Mammary epithelial cell (primary cell): ENCODE measurements around the gene ATP10A.

Experiments used
- CTCF ChIP-seq, 2 donors: IDR thresholded peaks in 1 of 2; conservative IDR thresholded peaks in 1 of 2; 2 replicates each; pipeline ENCODE4 v1.5.1; 2011 to 2012; ENCODE audit warnings: inconsistent platforms in 2 of 2, low read length in 2 of 2, mild to moderate bottlenecking in 2 of 2, control low read depth in 1 of 2, low read depth in 1 of 2; ENCODE audit not compliant: insufficient read depth in 1 of 2; ENCODE audit errors: extremely low read depth in 1 of 2
- EZH2 ChIP-seq: IDR thresholded peaks from 2 replicates; pipeline ENCODE4 v1.6.1; 2012; ENCODE audit warnings: low read length, inconsistent platforms, borderline replicate concordance

GRCh38 chr15:25731411-25731810 lies 131.7 kb downstream of the ATP10A start:
- TF ChIP-seq EZH2 (no peak), CTCF (conservative IDR thresholded peaks at IDR 0.05 in 1 of 2, IDR thresholded peaks at IDR 0.05 in 1 of 2; ENCODE audit: extremely low read depth in 1 of 2, insufficient read depth in 1 of 2, low read depth in 1 of 2, low read length in 2 of 2) (no peak)
